K562 treated with DMSO at 1 percent for 48 hours (cell line): Measurements from ENCODE around the gene ENTPD6. TPM values are rescaled to one million over a fixed set of nuclear protein-coding genes. Genes with fewer than 3 reads are reported as not detected.

ENCODE experiments used
- total RNA-seq: library from RNA; unstranded; fragments of 300-600 nt; gene quantifications from 2 replicates; pipeline ENCODE4 v1.2.3, GENCODE V29; 2022; ENCODE audit warnings: low replicate concordance; ENCODE audit errors: extremely low read depth

Gene ENTPD6
- not detected in 2 replicates for total RNA-seq

DNA sequence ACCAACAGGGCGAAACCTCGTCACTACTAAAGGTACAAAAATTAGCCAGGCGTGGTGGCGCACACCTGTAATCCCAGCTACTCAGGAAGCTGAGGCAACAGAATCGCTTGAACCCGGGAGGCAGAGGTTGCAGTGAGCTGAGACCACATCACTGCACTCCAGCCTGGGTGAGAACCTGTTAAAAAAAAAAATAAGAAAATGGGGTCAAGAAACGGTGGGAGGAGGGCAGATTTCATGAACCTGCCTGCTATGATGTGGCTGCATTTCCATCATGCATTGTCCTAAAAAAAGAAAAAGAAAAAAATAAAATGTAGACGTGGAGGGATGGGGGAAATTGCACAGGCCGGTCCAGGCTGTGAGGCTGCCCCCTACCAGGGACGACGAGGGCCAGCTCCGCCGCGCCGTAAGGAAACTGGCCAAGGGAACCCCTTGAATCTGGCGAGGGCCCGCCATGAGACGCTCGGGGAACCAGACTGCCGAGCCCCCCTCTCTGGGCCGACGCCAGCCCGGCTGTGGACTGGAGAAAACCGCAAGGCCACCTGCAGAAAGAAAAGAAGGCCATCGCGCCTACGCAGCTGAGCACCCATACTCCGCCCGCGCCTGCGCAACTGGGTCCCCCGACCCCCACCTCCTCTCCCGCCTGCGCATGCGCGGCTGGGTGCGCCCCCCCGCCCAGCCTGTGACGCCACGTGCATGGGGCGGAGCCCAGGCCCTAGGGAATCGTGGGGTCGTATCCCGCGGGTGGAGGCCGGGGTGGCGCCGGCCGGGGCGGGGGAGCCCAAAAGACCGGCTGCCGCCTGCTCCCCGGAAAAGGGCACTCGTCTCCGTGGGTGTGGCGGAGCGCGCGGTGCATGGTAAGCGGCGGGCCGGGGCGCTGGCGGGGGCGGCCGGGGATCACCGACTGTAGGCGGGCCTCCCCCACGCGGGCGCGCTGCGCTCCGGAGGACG lies at the start of gene ENTPD6:
Gene ENTPD6, plus strand, starts transcription at position 699 of the 948 bp plus-strand sequence. CDS start 10,825 bp downstream, outside the sequence.

DNA sequence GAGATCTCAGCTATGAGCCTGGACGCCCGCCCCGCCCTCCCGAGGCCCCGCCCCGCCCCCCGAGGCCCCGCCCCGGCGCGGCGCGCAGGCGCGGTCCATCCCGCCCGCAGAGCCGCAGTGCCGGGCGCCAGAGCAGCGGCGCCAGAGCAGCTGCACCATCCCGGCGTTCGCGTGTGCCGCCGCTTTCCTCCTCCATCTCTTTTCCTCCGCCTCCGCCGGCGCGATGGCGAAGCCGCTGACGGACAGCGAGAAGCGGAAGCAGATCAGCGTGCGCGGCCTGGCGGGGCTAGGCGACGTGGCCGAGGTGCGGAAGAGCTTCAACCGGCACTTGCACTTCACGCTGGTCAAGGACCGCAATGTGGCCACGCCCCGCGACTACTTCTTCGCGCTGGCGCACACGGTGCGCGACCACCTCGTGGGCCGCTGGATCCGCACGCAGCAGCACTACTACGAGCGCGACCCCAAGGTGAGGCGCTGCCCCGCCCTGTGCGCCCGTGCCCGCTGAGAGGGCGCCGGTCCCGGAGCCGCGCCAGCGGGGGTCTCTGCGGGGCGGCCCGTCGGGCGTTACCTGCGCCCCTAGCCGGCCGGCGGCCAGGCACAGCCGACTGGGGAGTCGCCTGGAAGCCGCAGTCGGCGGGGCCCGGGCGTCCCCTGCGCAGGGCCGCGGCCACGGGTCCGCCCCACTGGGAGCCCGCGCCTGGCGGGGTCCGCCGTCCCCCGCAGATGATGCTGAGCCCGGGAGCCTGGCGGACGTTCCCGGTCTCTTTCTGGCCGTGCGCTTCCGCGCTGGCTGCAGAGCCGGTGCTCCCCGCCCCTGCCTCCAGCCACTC lies 52.7 kb downstream of the ENTPD6 start, which contains the start of gene PYGB:
Gene PYGB, plus strand, starts transcription at position 130 of the 830 bp plus-strand sequence. Its CDS starts 94 bp downstream, at position 224.

Other genes with a start within 250 kb of the ENTPD6 start
- gene CST7, start 246.4 kb upstream of the ENTPD6 start, total RNA-seq, result not detected in 2 replicates
- gene APMAP, start 203.0 kb upstream of the ENTPD6 start, total RNA-seq, result not detected in 2 replicates
- gene ACSS1, start 137.6 kb upstream of the ENTPD6 start, total RNA-seq, result not detected in 2 replicates
- gene VSX1, start 113.6 kb upstream of the ENTPD6 start, total RNA-seq, result not detected in 2 replicates
- not detected in 2 replicates for gene PYGB, start 52.4 kb downstream of the ENTPD6 start, total RNA-seq
- gene ABHD12, start 195.1 kb downstream of the ENTPD6 start, total RNA-seq, result not detected in 2 replicates
- gene GINS1, start 212.0 kb downstream of the ENTPD6 start, total RNA-seq, result not detected in 2 replicates